Heart left ventricle (tissue), 16 donors: ENCODE results near the gene MDFIC. TPM values are rescaled to one million over a fixed set of nuclear protein-coding genes. Genes with fewer than 3 reads are reported as not detected.

Experiments
- ATAC-seq, 4 donors: fragments of 200-7000 bp; cut with Tn5 transposase; one replicate each; pipeline ENCODE4 v1.9.1; 2020 to 2022; ENCODE audit warnings: moderate library complexity in 4 of 4, mild to moderate bottlenecking in 3 of 4, moderate number of reproducible peaks in 1 of 4
- DNase-seq, 5 donors: peaks; one replicate each; pipeline ENCODE4 v3.0.0-alpha.2; 2020
- H3K27ac ChIP-seq, 12 donors: fragments of 200-600 bp; sonication (generic) in 4 of 12; one replicate each; pipeline versions ENCODE4 v1.5.0 to v1.8.0; 2016 to 2022; ENCODE audit warnings: mild to moderate bottlenecking in 2 of 12
- H3K27me3 ChIP-seq, 9 donors: fragments of 200-600 bp; sonication (generic) in 2 of 9; one replicate each; pipeline versions ENCODE4 v1.5.1 to v1.8.0; 2016 to 2022; ENCODE audit warnings: mild to moderate bottlenecking in 3 of 9
- H3K36me3 ChIP-seq, 9 donors: fragments of 200-600 bp; sonication (generic) in 2 of 9; one replicate each; pipeline versions ENCODE4 v1.5.0 to v1.8.0; 2018 to 2022; ENCODE audit warnings: mild to moderate bottlenecking in 2 of 9
- H3K4me1 ChIP-seq, 12 donors: fragments of 200-600 bp; sonication (generic) in 4 of 12; one replicate each; pipeline versions ENCODE4 v1.5.0 to v1.8.0; 2016 to 2022; ENCODE audit warnings: mild to moderate bottlenecking in 3 of 12
- H3K4me3 ChIP-seq, 12 donors: fragments of 200-600 bp; sonication (generic) in 4 of 12; one replicate each; pipeline versions ENCODE4 v1.5.0 to v1.8.0; 2017 to 2022; ENCODE audit warnings: mild to moderate bottlenecking in 9 of 12, moderate library complexity in 4 of 12
- H3K9me3 ChIP-seq, 12 donors: fragments of 200-600 bp; sonication (generic) in 4 of 12; one replicate each; pipeline versions ENCODE4 v1.5.0 to v1.8.0; 2016 to 2022; ENCODE audit warnings: mild to moderate bottlenecking in 1 of 12
- POLR2A ChIP-seq, 2 donors: fragments of 450-650 bp; IDR thresholded peaks; one replicate each; pipeline ENCODE4 v1.6.1; 2017; ENCODE audit warnings: antibody characterized with exemption in 2 of 2, mild to moderate bottlenecking in 2 of 2, moderate library complexity in 2 of 2
- WGBS, 4 donors: extraction: QIAGEN DNeasy Blood & Tissue Kit in 2 of 4; methylation state at CpG; one replicate each; pipeline versions ENCODE4 v1.1.5 to v1.1.7; 2013 to 2018; 5-methylcytosine and 5-hydroxymethylcytosine counted together
- intact Hi-C, 10 donors: fragments of 100-400 bp; cut with DNase I; formaldehyde crosslinking; loops; one replicate each; pipeline versions ENCODE4 v1.11.1 to v1.14.2; 2022
- polyA plus RNA-seq, 2 donors: library from polyadenylated mRNA; stranded (reverse); fragments of 200-250 nt; gene quantifications; one replicate each; pipeline ENCODE4 v1.2.3, GENCODE V29; 2013
- total RNA-seq, 9 donors: library from RNA; depleted of rRNA in 2 of 9; stranded (reverse); fragments of >200 nt in 2 of 9; fragmentation: NEBNext Ultra II Directional in 3 of 9; extraction: Animal tissue kit (Norgen Biotek cat#: 25700) in 3 of 9; gene quantifications; one replicate each; pipeline versions ENCODE4 v1.1.0 to v1.2.4, GENCODE V29; 2016 to 2023
- TF ChIP-seq, protein P1 (sequence below), 12 donors: fragments of 200-600 bp; sonication (generic) in 4 of 12; IDR thresholded peaks; one replicate each; pipeline versions ENCODE4 v1.5.0 to v1.8.0; 2018 to 2022; ENCODE audit warnings: antibody characterized with exemption in 12 of 12, mild to moderate bottlenecking in 5 of 12
- donor health status: ischemic (EF 13 %, LVEDD 7.1; RV severe dilation, severe dysfunction).
- donor health status: healthy with polysubstance abuse.
- donor health status: DM: no; HTN: yes; CAD: no.
- donor health status: DM: no; HTN: no; CAD: no.
- donor health status: ischemic (EF 25% LVEDD 6.9; RV normal size, moderate dysfunction).
- donor health status: ischemic (EF 25% LVEDD 5.7; RV mildly dilated, moderate dysfunction).
- donor health status: healthy.
- donor health status: DM: yes; HTN: yes; CAD: no.
- donor health status: ischemic (EF 35%, LVEDD 5.7; RV mildly dilated, moderate dysfunction).
- donor health status: nonischemic (EF 11% LVEDD 7.7; RV severe dilation, severe dysfunction).
- donor health status: DM: yes; HTN: yes; CAD: no.
- donor health status: PGD.
- donor health status: ischemic (EF 29% LVEDD 5.4; RV normal size, mild dysfunction).
- donor health status: nonischemic (EF 23%, LVEDD 6.1; RV moderate dilation, normal function).

Gene MDFIC
- total and polyA plus RNA-seq, 11 donors: 11.2 to 51.8 (median 28.3) TPM

GRCh38 chr7:114940220-114940619, 18.3 kb downstream of the MDFIC start:
- no peaks in the 10 kb centered on the region for H3K27me3 ChIP-seq
- peak overlapping the region in 1 of 12 donors; percentile 16 for H3K27ac ChIP-seq
- intact Hi-C loops: no loop called here
- ATAC-seq (no peak), DNase-seq (no peak)
- TF ChIP-seq, protein P1, sequence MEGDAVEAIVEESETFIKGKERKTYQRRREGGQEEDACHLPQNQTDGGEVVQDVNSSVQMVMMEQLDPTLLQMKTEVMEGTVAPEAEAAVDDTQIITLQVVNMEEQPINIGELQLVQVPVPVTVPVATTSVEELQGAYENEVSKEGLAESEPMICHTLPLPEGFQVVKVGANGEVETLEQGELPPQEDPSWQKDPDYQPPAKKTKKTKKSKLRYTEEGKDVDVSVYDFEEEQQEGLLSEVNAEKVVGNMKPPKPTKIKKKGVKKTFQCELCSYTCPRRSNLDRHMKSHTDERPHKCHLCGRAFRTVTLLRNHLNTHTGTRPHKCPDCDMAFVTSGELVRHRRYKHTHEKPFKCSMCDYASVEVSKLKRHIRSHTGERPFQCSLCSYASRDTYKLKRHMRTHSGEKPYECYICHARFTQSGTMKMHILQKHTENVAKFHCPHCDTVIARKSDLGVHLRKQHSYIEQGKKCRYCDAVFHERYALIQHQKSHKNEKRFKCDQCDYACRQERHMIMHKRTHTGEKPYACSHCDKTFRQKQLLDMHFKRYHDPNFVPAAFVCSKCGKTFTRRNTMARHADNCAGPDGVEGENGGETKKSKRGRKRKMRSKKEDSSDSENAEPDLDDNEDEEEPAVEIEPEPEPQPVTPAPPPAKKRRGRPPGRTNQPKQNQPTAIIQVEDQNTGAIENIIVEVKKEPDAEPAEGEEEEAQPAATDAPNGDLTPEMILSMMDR (IDR thresholded peaks at IDR 0.05): no peak
- no peak for TF ChIP-seq POLR2A (IDR thresholded peaks at IDR 0.05)
- H3K4me1 ChIP-seq: peaks cover 0 to 84% (median 19%) of the 10 kb centered on the region in 12 donors
- WGBS, 4 donors: 83 to 93% (median 90%) methylated on average over 3 of the region's 3 CpGs
- H3K36me3 ChIP-seq: peaks cover 0 to 20% (median 5%) of the 10 kb centered on the region in 9 donors
- no peaks in the 10 kb centered on the region for H3K9me3 ChIP-seq
- no peak overlapping the region for H3K4me3 ChIP-seq

GRCh38 chr7:114941692-114942091, 19.8 kb downstream of the MDFIC start:
- DNase-seq (no peak), ATAC-seq (no peak)
- intact Hi-C loops: no loop called here
- Histone ChIP-seq H3K27me3 (no peaks in the 10 kb centered on the region), H3K9me3 (no peaks in the 10 kb centered on the region), H3K27ac (peak overlapping the region in 1 of 12 donors; percentile 33), H3K4me1 (peaks cover 0 to 72% (median 10%) of the 10 kb centered on the region in 12 donors), H3K36me3 (peaks cover 0 to 29% (median 5%) of the 10 kb centered on the region in 9 donors), H3K4me3 (no peak overlapping the region)
- TF ChIP-seq, protein P1 (IDR thresholded peaks at IDR 0.05): no peak
- no peak for TF ChIP-seq POLR2A (IDR thresholded peaks at IDR 0.05)
- 94 to 99% (median 97%) methylated on average over 5 of the region's 5 CpGs for WGBS, 4 donors

- intact Hi-C loops: no loop called here
- Histone ChIP-seq H3K9me3 (no peaks in the 10 kb centered on the region), H3K27ac (peak overlapping the region in 1 of 12 donors; percentile 33), H3K4me3 (no peak overlapping the region), H3K4me1 (peaks cover 0 to 68% (median 5%) of the 10 kb centered on the region in 12 donors), H3K36me3 (peaks cover 0 to 37% (median 5%) of the 10 kb centered on the region in 9 donors), H3K27me3 (no peaks in the 10 kb centered on the region)
- DNase-seq: no peak
- TF ChIP-seq, protein P1 (IDR thresholded peaks at IDR 0.05): no peak
- TF ChIP-seq POLR2A (IDR thresholded peaks at IDR 0.05): no peak
- 82 to 90% (median 87%) methylated on average over 9 of the region's 9 CpGs for WGBS, 4 donors
- ATAC-seq: no peak
Observed at GRCh38 chr7:114942446-114943175, 20.7 kb downstream of the MDFIC start.

DNA sequence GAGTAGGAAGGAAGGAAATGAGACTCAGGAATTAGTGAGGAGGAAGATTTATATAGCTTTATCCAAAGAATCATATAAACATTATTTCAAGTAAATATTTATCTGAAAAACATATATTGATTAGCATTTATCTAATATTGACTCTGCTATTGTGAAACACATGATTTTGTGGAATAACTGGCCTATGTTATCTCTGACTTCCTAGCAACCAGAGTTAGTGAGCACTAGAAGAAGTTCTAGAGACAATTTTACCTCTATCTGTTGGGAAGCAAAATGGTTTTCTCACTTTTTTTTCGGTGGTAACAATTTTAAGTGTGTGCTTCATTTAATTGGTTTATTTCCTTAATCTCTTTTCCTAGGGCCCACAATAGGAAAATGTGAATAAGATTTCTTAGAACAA, 21.6 kb downstream of the MDFIC start:
- no peak overlapping the region for H3K4me3 ChIP-seq
- H3K27me3 ChIP-seq: no peaks in the 10 kb centered on the region
- TF ChIP-seq POLR2A (IDR thresholded peaks at IDR 0.05): no peak
- TF ChIP-seq, protein P1 (IDR thresholded peaks at IDR 0.05): no peak
- H3K27ac ChIP-seq: peak overlapping the region in 1 of 12 donors; percentile 76
- intact Hi-C loops: no loop called here
- ATAC-seq: no peak
- peaks cover 0 to 37% (median 5%) of the 10 kb centered on the region in 9 donors for H3K36me3 ChIP-seq
- DNase-seq: no peak
- 81 to 90% (median 86%) methylated on average over 1 of the region's 1 CpG for WGBS, 4 donors
- H3K4me1 ChIP-seq: peaks cover 0 to 69% (median 4%) of the 10 kb centered on the region in 12 donors
- no peaks in the 10 kb centered on the region for H3K9me3 ChIP-seq
